NCI-H187 (cell line): ENCODE data around the gene NOP9.
A peak's percentile ranks its signal among the peaks of the same experiment; 100 is the strongest.
"Not testable (repeated sequence)": the region's sequence is repeated elsewhere in the genome, so short reads cannot be mapped to it uniquely, and the experiment has no call there.

Experiments used
- DNase-seq, 2 experiments: peaks; one replicate each; lab custom pipeline; 2025; lab: John Stamatoyannopoulos, UW

The NOP9 gene

DNA sequence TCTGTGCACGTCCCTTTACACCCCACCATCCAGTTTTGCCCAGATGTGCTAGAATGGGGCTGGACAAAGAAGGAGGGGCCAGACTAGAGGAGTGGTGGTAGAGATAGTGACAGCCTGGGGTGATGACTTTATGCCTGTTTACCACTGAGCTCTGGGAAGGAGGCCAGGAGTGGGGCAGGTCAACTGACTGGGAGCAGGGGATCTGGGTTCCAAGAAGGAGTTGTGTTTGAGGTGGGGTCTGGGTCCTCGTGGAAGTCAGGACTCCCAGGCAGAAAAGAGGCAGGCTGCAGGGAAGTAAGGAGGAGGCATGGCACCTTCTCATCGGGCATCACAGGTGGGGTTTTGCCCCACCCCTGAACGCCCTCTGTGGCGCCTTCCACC lies 10.6 kb downstream of the NOP9 start:
- no peak for DNase-seq

DNA sequence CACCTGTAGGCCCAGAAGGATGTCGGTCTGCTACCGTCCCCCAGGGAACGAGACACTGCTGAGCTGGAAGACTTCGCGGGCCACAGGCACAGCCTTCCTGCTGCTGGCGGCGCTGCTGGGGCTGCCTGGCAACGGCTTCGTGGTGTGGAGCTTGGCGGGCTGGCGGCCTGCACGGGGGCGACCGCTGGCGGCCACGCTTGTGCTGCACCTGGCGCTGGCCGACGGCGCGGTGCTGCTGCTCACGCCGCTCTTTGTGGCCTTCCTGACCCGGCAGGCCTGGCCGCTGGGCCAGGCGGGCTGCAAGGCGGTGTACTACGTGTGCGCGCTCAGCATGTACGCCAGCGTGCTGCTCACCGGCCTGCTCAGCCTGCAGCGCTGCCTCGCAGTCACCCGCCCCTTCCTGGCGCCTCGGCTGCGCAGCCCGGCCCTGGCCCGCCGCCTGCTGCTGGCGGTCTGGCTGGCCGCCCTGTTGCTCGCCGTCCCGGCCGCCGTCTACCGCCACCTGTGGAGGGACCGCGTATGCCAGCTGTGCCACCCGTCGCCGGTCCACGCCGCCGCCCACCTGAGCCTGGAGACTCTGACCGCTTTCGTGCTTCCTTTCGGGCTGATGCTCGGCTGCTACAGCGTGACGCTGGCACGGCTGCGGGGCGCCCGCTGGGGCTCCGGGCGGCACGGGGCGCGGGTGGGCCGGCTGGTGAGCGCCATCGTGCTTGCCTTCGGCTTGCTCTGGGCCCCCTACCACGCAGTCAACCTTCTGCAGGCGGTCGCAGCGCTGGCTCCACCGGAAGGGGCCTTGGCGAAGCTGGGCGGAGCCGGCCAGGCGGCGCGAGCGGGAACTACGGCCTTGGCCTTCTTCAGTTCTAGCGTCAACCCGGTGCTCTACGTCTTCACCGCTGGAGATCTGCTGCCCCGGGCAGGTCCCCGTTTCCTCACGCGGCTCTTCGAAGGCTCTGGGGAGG lies 11.3 kb downstream of the NOP9 start, which contains the start of gene LTB4R:
Gene LTB4R (plus strand): TSS at position 857 of the 959 bp plus-strand sequence. CDS start 4,150 bp downstream, outside the sequence.
- peak; percentile 61 to 66 for DNase-seq

DNA sequence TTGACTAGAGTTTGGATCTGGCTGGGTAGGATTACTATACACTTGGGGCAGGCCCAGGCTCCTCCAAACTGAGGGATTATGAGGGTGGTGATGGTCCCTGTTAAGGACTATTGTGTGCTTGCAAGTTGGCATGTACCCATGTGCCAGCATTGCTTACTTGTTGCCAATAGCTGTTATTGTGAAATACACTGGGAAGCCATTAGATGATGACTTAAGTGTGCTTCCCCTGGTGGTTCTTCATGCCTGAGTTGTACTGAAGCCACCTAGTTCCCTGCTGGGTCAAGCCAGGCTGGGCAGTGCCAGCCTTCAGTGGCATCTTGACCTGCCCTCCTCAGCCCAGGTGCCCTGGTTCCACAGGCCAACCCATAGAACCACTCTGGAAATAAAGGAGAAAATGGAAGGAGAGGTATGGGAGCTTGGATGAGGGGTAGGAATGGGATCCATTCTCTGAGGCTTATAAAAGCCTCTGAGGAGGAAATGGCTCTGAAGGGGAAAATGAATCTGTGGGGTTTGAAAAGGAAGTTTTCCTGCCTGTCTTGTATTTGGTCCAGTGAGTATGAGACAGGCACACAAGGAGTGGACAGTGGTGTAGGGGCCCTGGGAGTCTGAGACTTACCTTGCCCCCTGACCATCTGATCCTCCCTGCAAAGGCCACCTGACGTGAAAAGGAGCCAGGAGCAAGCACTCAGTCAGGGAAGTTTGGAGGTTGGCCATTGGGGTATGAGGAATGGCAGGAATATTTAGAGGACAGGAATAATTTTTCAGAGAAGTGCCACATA lies 12.4 kb downstream of the NOP9 start:
- no peak for DNase-seq

DNA sequence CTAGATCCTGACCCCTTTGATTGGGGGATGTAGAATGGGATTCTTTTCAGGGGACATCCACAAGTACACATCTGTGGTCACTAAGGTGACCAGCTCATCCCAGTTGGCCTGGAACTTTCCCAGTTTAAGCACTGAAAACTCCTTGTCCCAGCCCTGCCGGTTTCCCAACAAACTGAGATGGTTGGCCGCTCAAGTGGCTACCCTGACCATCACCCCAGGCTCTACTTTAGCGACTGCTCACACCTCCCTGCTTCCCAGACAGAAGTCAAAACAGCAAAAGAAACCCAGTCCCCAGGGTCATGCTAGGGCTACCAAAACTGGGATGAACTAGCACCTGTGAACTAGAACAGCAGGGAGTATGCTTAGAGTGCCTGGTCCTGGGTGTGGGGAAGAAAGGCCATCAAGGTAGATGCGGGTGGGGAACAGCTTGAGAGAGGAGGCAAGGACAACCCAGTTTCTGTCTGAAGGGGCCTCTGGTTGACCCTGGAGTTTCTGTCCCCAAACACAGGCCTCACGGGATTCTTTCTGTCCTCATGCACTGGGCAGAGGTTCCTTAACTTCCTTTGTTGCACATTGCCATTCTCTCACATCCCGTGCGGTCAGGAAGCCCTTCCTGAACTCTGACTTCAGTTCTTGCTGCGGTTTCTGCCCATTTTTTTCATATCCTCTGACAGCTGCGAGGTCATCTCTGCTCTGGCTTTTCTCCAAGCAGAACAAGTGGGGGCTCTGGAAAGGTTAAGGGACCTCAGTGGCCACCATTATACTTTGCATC lies 13.3 kb downstream of the NOP9 start:
- no peak for DNase-seq

DNA sequence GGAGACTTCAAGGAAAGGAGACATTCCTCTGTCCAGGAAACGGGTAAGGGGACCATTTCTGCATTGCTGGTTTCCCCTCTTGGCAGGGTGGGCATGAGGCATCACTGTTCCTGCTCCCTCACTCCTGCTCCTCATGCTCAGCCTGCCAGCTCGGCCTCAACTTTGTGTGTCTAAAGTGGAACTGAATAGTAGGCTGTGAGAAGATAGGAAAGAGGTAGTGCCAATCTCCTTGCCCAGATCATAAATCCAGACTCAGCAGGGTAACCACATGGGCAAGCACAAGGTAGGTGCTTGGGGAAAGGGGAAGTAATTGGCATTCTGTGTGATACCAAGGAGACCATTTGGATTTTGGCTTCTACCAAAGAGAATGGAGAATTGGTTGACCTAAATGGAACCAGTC lies 14.3 kb downstream of the NOP9 start:
- DNase-seq: no peak

DNA sequence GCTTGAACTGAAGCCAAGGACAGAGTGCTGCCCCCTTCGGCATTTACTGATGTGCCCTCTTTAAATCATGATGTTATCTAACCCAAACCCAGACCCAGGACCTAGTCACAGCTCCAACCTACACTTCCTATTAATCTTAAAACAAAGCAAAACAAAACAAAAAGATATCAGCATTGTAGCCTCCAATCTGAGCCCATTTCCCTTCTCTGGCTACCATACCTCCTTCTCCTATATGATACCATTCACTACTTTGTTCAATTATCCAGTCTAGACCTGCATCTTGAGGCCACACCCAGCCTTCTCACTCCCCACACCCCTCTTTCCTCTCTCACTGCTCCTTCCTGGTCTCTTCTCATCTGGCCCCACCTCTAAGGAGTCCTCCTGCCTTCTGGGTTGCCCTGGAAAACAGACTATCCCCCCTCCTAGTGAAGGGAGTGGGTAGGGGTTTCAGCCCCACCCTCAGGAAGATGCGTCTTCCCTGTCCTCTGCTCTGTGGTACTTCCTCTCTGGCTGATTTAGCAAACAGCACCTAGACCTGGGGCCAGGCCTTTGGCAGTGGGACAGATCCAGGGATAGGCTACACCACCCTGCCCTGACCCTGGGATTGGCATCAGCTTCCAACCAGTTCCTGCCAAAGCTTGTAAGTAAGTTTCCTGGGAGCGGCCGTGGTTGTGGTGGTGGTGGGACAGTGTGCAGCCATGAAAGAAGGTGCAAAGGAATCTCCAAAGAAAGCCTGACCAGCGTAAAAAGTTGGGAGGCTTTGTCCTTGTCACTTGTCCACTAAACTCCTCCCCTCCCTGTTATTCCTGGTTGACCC lies 14.9 kb downstream of the NOP9 start:
- no peak for DNase-seq

DNA sequence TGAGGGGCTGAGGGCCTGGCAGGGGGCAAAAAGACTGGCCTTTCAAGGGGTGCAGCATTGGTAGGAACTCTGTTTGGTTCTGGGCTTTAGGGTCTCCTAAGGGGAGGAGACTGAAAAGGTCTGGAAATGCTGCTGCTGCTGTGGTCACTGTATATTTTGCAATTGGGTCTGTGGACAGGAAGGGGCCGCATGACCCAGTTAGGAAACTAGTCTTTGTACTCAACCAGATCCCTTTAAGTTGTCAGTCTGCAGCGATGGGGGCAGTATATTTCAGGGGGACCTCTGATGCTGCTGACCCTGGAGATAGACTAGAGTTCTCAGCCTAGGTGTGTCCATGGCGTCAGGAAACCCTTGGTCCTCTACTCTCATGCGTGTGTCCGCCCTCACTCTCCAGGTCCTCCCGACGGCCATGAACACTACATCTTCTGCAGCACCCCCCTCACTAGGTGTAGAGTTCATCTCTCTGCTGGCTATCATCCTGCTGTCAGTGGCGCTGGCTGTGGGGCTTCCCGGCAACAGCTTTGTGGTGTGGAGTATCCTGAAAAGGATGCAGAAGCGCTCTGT lies 15.7 kb downstream of the NOP9 start:
- DNase-seq: no peak

DNA sequence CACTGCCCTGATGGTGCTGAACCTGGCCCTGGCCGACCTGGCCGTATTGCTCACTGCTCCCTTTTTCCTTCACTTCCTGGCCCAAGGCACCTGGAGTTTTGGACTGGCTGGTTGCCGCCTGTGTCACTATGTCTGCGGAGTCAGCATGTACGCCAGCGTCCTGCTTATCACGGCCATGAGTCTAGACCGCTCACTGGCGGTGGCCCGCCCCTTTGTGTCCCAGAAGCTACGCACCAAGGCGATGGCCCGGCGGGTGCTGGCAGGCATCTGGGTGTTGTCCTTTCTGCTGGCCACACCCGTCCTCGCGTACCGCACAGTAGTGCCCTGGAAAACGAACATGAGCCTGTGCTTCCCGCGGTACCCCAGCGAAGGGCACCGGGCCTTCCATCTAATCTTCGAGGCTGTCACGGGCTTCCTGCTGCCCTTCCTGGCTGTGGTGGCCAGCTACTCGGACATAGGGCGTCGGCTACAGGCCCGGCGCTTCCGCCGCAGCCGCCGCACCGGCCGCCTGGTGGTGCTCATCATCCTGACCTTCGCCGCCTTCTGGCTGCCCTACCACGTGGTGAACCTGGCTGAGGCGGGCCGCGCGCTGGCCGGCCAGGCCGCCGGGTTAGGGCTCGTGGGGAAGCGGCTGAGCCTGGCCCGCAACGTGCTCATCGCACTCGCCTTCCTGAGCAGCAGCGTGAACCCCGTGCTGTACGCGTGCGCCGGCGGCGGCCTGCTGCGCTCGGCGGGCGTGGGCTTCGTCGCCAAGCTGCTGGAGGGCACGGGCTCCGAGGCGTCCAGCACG lies 16.4 kb downstream of the NOP9 start:
- DNase-seq: no peak

DNA sequence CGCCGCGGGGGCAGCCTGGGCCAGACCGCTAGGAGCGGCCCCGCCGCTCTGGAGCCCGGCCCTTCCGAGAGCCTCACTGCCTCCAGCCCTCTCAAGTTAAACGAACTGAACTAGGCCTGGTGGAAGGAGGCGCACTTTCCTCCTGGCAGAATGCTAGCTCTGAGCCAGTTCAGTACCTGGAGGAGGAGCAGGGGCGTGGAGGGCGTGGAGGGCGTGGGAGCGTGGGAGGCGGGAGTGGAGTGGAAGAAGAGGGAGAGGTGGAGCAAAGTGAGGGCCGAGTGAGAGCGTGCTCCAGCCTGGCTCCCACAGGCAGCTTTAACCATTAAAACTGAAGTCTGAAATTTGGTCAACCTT lies 16.9 kb downstream of the NOP9 start:
- DNase-seq: no peak

DNA sequence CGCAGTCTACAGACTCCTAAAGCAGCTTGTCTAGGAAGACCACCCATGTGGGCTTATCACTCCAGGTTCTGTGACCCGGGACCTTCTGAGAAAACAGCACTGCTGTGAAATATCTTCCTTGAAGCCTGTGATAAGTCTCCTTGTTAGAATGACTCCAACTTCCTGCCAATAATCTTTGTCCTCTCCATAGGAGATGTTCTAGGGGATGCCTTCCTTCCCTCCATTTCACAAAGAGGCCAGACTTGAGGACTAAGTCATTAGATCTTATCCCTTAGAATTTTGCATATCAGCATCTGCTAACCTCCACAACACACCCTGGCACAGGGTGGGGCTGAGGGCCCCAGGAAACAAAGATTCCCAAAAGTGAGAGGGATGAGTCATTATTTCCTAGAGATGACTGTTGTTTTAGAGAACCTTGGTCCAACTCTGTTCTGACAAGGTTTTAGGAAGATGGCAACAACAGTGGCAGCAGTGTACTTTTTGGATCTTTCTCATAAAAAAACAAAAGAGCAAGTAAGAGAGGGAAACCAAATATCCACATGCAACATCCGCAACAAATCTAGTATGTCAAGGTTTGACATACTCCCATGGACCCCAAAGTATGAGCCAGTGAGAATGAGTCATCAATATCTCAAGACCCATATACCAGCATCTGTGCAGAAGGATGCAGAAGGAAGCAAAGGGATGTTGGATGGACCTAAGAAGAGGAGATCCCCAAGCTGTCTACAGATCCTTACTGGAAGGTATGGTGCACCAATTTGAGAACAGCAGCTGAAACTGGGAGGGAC lies 17.7 kb downstream of the NOP9 start:
- DNase-seq: no peak

DNA sequence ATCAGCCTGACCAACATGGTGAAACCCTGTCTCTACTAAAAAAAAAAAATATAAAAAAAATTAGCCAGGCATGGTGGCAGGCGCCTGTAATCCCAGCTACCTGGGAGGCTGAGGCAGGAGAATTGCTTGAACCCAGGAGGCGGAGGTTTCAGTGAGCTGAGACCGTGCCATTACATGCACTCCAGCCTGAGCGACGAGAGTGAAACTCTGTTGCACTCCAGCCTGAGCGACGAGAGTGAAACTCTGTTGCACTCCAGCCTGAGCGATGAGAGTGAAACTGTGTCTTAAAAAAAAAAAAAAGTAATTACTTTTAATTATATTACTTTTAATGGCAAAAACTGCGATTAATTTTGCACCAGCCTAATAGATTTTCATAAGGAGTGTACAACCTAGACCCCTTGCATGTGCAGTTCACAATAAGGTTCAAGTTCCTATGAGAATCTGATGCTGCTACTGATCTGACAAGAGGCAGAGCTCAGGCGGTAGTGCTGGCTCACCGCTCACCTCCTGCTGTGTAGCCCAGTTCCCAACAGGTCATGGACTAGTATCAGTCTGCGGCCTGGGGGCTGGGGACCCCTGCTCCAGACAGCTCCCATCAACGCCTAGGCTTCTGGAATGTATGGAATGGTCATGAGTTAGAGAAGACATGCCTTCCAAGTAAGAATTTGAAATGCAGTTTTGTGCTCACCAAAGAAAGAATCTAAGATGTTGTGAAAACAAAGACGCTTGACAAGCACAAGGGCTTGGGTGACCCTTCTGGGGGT lies 21.7 kb downstream of the NOP9 start:
- DNase-seq: no peak

DNA sequence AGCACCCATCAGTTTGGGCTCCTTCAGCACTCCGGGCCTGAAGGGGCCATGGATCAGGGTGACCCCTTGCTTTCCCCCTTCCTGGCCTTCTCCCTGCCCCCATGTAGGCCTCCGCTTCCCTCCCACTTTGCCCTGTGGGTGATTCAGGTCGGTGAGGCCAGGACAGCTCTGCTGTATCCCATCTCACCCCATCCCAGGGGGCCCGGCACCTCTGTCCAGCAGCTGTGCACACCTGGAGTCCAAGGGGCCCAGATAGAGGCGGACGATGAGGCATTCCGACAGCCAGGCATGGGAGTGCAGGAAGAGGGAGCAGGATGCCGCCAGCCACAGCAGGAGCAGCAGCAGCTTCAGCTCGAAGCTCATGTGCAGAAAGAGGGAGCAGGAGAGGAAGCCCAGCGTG lies 23.0 kb downstream of the NOP9 start:
- DNase-seq: no peak

DNA sequence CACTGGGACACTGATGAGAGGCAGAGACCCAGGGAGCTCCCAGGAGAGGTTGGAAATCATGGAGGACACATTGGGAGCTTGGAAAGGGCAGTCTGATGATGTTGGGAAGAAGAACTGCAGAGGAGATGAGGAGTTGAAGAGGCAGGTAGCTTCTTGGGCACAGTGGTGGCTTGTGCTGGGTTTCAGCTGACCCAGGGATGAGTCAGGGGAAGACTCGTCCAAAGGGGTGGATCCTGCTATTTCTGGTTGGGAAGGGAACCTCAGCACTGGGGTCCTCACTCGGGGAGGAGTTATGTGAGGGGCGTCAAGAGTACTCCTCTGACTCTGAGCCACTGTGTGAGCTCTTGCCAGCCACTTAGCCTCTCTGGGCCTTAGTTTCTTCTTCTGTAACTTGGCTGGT lies 23.7 kb downstream of the NOP9 start:
- no peak for DNase-seq

DNA sequence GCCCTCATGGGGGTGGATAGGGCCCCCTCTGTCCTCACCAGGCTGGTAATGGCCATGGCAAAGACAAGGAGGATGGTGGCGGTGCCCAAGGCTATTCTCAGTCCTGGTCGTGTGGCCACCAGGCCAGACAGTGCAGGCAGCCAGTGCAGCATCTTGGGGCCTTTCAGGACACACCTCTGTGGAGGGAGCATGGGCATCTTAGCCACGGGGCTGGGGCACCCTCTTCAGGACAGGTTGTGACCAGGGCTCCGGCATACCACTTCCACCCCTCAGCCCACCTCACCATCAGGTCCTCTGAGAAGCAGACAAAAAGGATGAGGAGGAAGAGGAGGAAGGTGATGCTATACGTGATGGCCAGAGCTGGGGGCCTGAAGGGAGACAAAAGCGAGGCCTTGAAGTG lies 24.4 kb downstream of the NOP9 start:
- DNase-seq: no peak

DNA sequence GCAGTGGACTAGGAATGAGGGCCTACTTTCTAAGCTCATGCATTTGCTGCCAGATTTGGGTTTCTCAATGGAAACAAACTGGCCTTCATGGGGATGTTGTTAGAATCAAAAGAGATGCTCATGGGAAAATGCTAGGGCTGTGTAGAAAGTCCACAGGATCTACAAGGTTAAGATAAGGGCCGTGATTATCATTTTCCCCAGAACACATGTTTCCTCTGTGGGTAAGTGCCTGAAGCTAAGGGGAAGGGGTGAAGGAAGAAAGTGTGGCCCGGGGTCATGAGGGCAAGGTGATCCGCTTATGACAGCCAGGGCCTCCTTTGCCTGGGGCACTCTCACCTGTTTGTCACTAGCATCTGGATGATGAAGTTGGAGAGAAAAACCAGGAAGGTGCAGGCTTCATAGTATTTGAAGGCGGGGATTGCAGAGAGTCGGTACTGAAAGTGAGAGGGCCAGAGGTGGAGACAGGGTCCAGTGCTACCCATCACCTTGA lies 25.4 kb downstream of the NOP9 start:
- DNase-seq: no peak

DNA sequence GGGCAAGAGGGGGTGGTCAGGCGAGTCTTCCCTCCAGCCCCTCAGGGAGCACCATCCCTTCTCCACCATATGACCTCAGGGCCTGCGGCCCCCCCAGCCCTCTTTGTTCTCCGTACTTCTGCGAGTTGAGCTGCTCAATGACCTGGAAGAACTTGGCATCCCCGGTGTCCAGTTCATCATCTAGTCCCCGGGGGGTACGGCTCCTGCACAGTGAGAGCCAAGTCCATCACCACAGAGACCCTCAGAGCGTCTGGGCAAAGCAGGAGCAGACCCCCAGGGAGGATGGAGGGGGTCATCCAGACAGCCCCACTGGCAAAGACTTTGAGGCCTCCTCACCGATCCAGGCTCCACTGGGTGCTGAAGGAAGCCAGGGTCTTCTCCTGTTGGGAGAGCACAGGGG lies 26.3 kb downstream of the NOP9 start:
- DNase-seq: no peak

DNA sequence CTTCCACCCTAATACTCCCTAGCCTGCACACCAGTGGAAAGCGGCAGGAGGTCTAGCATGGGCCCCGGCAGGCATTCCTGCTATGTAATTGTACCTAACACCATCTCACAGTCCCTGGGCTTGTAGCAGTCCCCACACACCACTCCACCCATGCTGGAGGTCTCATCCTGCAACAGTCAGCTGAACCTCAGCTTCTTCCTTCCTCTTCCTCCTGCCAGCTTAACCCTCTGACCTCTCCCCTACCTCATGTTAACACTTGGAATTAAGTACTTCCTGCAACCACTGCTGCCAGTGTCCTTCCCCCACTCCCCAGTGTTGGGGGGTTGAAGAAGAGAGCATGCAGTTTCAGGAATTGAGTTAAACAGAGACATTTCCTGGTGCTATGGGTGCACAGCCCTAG lies 27.7 kb downstream of the NOP9 start:
- DNase-seq: no peak

DNA sequence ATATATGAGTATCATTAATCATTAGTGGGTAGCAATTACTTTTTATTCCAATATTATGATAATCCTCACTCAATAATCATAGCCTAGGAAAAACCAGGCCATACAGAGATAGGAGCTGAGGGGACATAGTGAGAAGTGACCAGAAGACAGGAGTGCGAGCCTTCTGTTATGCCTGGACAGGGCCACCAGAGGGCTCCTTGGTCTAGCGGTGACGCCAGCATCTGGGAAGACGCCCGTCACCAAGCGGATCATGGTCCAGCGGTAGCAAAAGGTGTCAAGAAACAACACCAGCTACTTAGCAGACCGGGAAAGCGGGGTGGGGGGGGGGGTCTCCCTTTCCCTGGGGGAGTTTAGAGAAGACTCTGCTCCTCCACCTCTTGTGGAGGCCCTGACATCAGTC lies 28.3 kb downstream of the NOP9 start:
- DNase-seq: not testable (repeated sequence)
